ENCODE results near the gene POLR2E. TPM values are rescaled to one million over a fixed set of nuclear protein-coding genes. Genes with fewer than 3 reads are reported as not detected.
A peak's percentile ranks its signal among the peaks of the same experiment; 100 is the strongest.

POLR2E gene
- total RNA-seq, 1 experiment from 2014 or later, result 281 TPM

- Histone ChIP-seq H3K27me3 (ENCODE audit: insufficient read depth, low read length) (no peaks in the 10 kb centered on the region), H3K27ac (ENCODE audit: low read depth, low read length) (no peak overlapping the region; the same call in 1 of the 2 replicates), H3K4me1 (ENCODE audit: control insufficient read depth in 1 of 2, insufficient read depth in 2 of 2, low read length in 2 of 2) (peaks cover 23 to 39% of the 10 kb centered on the region in 2 experiments), H4K20me1 (ENCODE audit: insufficient read depth) (no peaks in the 10 kb centered on the region), H3K4me3 (replicated peaks in 1 of 2; ENCODE audit: low read depth in 1 of 2, low read length in 2 of 2) (no peak overlapping the region), H3K79me2 (ENCODE audit: insufficient read depth, low read length) (no peaks in the 10 kb centered on the region), H2AFZ (ENCODE audit: low read depth, low read length, poor library complexity, severe bottlenecking) (no peak overlapping the region), H3K36me3 (ENCODE audit: control insufficient read depth in 1 of 2, insufficient read depth in 2 of 2, low read length in 2 of 2) (no peaks in the 10 kb centered on the region; a peak in 1 of 4 replicates), H3K9me2 (ENCODE audit: insufficient read depth) (no peaks in the 10 kb centered on the region), H3K9ac (ENCODE audit: low read length) (no peak overlapping the region), H3K9me3 (ENCODE audit: control insufficient read depth in 1 of 2, insufficient read depth in 1 of 2, low read depth in 1 of 2, low read length in 2 of 2) (no peaks in the 10 kb centered on the region), H3K4me2 (ENCODE audit: low read length) (no peak overlapping the region)
- CTCF ChIA-PET, result interaction anchor here (0.5 kb wide), 1 partner anchor 12 kb away, joined by 4 read pairs; no protein-coding TSS in a partner anchor
- no TSS peak for BruUV-seq (replicated peaks)
- TF ChIP-seq CBX3 (IDR thresholded peaks at IDR 0.05; ENCODE audit: low read depth) (no peak), MAX (IDR thresholded peaks at IDR 0.05) (no peak), ZNF274 (IDR thresholded peaks at IDR 0.05; ENCODE audit: low read depth, low read length) (no peak), CEBPB (IDR thresholded peaks at IDR 0.05; ENCODE audit: low read depth) (no peak), ATF3 (IDR thresholded peaks at IDR 0.05) (no peak), RAD21 (IDR thresholded peaks at IDR 0.05; ENCODE audit: low read depth) (no peak), EZH2 (IDR thresholded peaks at IDR 0.05) (no peak), YY1 (IDR thresholded peaks at IDR 0.05; ENCODE audit: extremely low read depth, insufficient replicate concordance, low read depth, low read length) (no peak), POLR2AphosphoS5 (IDR thresholded peaks at IDR 0.05; ENCODE audit: low read depth, low read length) (no peak), JUND (IDR thresholded peaks at IDR 0.05) (no peak), EGR1 (IDR thresholded peaks at IDR 0.05; ENCODE audit: low read depth) (no peak)
- POLR2A ChIA-PET, result no interaction called here
- no peak for DNase-seq (ENCODE audit: low read depth, low spot score)
- RAD21 ChIA-PET (ENCODE audit: low non-redundant PET in 1 of 2, low total read pairs in 2 of 2, uncharacterized antibody in 2 of 2, unreplicated experiment in 2 of 2), result no interaction called here
- intact Hi-C loops (cut with micrococcal nuclease), result loop anchor here (5.0 kb wide), 1 partner anchor 42 kb away; the partner anchor contains the start of gene GPX4
- no peak for ATAC-seq
Observed at GRCh38 chr19:1060689-1061088, 34.5 kb downstream of the POLR2E start.

- H3K4me1 ChIP-seq (ENCODE audit: control insufficient read depth in 1 of 2, insufficient read depth in 2 of 2, low read length in 2 of 2), result peaks cover 4 to 14% of the 10 kb centered on the region in 2 experiments; a peak in 3 of 4 replicates
- ChIA-PET POLR2A (no interaction called here), CTCF (no interaction called here), RAD21 (ENCODE audit: low non-redundant PET in 1 of 2, low total read pairs in 2 of 2, uncharacterized antibody in 2 of 2, unreplicated experiment in 2 of 2) (no interaction called here)
- H3K9me2 ChIP-seq (ENCODE audit: insufficient read depth), result no peaks in the 10 kb centered on the region
- TF ChIP-seq RAD21 (IDR thresholded peaks at IDR 0.05; ENCODE audit: low read depth), result no peak
- no peak for TF ChIP-seq SIN3A (IDR thresholded peaks at IDR 0.05; ENCODE audit: low read depth)
- no peak for TF ChIP-seq SP1 (IDR thresholded peaks at IDR 0.05; ENCODE audit: low read depth)
- TF ChIP-seq MAX (IDR thresholded peaks at IDR 0.05), result no peak
- no peak for TF ChIP-seq ELF1 (IDR thresholded peaks at IDR 0.05; ENCODE audit: borderline replicate concordance, low read depth)
- no peak for TF ChIP-seq EZH2 (IDR thresholded peaks at IDR 0.05)
- no peak for TF ChIP-seq ATF3 (IDR thresholded peaks at IDR 0.05)
- no peak for TF ChIP-seq FOSL1 (IDR thresholded peaks at IDR 0.05; ENCODE audit: low read depth)
- TF ChIP-seq SRF (IDR thresholded peaks at IDR 0.05; ENCODE audit: low read depth), result no peak
- no peak for TF ChIP-seq EZH2phosphoT487 (IDR thresholded peaks at IDR 0.05; ENCODE audit: borderline replicate concordance)
- TF ChIP-seq POLR2AphosphoS5 (IDR thresholded peaks at IDR 0.05; ENCODE audit: low read depth, low read length), result no peak
- no peak for TF ChIP-seq CBX3 (IDR thresholded peaks at IDR 0.05; ENCODE audit: low read depth)
- TF ChIP-seq CTCF (IDR thresholded peaks at IDR 0.05 in 2 of 3, conservative IDR thresholded peaks at IDR 0.05 in 1 of 3; ENCODE audit: borderline replicate concordance in 1 of 3, insufficient read depth in 1 of 3, low read depth in 2 of 3, low read length in 2 of 3), result no peak
- TF ChIP-seq CEBPB (IDR thresholded peaks at IDR 0.05; ENCODE audit: low read depth), result no peak
- H3K36me3 ChIP-seq (ENCODE audit: control insufficient read depth in 1 of 2, insufficient read depth in 2 of 2, low read length in 2 of 2), result peaks cover 2 to 4% of the 10 kb centered on the region in 2 experiments; a peak in 3 of 4 replicates
- H2AFZ ChIP-seq (ENCODE audit: low read depth, low read length, poor library complexity, severe bottlenecking), result no peak overlapping the region
- no peaks in the 10 kb centered on the region for H4K20me1 ChIP-seq (ENCODE audit: insufficient read depth)
- no peak for ATAC-seq
- no peaks in the 10 kb centered on the region for H3K27me3 ChIP-seq (ENCODE audit: insufficient read depth, low read length)
- intact Hi-C loops (cut with micrococcal nuclease), result no loop called here
- no peak overlapping the region for H3K27ac ChIP-seq (ENCODE audit: low read depth, low read length)
- no peaks in the 10 kb centered on the region for H3K79me2 ChIP-seq (ENCODE audit: insufficient read depth, low read length)
- no peak overlapping the region for H3K9ac ChIP-seq (ENCODE audit: low read length)
- no peak for DNase-seq (ENCODE audit: low read depth, low spot score)
- no peaks in the 10 kb centered on the region for H3K9me3 ChIP-seq (ENCODE audit: control insufficient read depth in 1 of 2, insufficient read depth in 1 of 2, low read depth in 1 of 2, low read length in 2 of 2)
- no peak overlapping the region for H3K4me2 ChIP-seq (ENCODE audit: low read length)
- BruUV-seq (replicated peaks), result TSS peak; percentile 40
- H3K4me3 ChIP-seq (replicated peaks in 1 of 2; ENCODE audit: low read depth in 1 of 2, low read length in 2 of 2), result no peak overlapping the region
Observed at GRCh38 chr19:1058112-1058511, 37.1 kb downstream of the POLR2E start.
